ENCODE results near the gene CHRD.
"Not testable (repeated sequence)": the region's sequence is repeated elsewhere in the genome, so short reads cannot be mapped to it uniquely, and the experiment has no call there.

The CHRD gene

DNA sequence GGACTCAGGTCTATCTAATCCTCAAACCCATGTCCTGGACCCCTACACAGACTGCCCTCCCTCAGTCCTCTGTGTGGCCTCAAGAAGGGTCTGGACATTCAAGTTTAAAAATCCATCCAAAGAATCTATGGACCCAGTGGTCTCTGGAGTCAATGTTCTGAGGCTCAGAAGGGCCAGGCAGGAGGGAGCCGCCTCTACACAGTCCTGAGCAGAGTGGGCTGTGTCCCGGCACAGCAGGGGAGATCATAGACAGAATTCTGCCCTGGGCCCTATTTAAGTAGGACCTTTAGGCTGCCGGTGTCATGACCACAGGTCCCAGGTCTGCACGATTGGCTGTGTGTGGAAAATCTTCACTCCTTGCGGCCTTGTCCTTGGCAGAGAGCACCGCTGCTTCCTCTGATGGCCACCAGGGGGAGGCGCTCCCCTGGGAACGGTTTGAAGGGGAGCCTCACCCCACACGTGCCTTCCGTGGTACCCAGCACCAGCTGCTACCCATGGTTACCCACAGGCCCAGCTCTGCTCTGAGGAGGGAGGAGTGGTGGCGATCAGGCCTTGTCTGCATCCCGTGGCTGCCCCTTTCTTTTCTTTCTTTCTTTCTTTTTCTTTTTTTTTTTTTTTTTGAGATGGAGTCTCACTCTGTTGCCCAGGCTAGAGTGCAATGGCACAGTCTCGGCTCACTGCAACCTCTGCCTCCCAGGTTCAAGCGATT, 37.9 kb downstream of the CHRD start:
- DNase-seq (ENCODE audit: low spot score) = peak; percentile 73

DNA sequence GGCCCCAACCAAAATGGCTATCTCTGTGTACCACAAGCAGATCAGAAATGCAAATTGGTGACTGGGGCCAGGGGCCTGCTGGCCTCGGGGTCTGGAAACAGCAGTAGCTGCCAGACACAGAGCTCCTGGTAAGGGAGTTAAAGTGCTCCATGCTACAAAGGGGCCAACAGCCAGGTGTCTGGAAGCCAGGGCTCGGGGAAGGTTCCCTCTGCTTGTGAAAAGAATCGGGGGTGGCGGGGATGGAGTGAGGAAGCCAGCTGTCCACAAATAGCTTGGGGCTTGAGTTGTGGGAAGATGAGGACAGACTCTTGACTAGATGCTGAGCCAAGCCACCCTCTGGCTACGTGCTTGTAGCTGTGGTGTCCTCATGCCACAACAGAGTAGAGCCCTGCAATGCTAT, 39.3 kb downstream of the CHRD start:
- DNase-seq (ENCODE audit: low spot score) = no peak

DNA sequence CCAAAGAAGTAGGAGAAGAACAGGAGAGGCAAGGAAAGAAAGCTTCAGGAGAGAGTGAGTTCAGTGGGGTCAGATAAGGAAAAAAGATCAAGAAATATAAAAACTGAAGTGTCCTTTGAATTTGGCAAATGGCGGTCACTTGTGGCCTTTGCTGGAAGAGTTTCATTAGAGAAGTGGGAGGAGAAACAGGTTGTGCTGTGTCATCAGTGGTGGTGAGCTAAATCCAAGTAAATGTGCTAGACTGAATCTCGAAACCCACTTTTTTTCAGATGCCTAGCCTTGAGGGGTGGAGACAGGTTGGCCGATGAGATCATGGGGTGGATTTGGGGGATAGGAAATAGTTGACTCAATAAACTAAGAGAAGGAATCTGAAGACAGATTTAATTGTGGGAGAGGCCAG, 43.7 kb downstream of the CHRD start:
- DNase-seq (ENCODE audit: low spot score) = no peak

DNA sequence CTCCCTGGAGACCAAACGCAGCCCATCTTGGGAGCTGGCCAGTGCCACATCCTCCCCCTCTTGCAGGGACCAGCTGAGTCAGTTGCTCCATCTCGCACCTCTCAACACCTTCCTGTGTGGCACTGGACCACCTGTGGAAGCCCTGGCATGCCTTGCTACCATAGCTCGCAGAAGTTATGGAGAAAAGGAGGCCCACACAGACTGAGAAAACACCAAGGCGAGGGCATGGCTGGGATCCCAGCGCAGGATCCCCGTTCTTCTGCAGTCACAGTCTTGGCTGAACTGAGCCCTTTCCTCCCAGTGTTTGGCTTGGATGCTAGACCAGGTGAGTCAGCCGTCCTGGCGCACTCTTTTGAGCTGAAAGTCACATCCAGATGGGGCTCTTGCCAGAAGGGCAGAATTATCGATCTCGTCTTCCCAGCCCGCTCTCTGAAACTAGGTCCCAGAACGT, 46.9 kb downstream of the CHRD start:
- DNase-seq (ENCODE audit: low spot score) = no peak

DNA sequence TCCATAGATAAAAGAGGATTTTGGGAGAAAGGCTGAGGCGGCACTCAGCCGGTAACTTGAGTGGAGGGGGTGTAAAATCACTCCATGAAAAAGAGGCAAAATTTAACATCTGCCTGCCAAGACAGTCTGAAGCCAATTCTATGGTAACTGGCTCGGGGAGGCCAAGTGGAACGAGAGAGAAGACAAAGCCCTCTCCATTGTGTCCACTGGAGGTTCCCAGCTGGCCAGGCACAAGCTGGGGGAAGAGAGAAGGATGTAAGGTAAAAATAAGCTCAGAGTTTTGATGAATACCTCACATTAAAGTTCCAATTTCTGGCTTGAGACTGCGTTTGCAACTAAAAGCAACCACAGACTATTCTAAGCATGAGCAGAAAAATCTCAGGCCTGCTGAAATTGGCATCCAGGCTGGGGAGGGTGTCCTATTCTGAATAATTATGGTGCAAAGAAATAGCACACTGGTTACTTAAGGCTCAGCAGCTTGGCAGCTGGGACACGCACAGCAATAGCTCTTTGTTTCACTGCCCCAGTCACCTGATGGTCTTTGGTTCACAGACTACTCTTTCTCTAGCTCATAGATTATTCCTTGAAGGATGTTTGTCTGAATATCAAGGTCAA, 48.8 kb downstream of the CHRD start:
- no peak for DNase-seq (ENCODE audit: low spot score)

DNA sequence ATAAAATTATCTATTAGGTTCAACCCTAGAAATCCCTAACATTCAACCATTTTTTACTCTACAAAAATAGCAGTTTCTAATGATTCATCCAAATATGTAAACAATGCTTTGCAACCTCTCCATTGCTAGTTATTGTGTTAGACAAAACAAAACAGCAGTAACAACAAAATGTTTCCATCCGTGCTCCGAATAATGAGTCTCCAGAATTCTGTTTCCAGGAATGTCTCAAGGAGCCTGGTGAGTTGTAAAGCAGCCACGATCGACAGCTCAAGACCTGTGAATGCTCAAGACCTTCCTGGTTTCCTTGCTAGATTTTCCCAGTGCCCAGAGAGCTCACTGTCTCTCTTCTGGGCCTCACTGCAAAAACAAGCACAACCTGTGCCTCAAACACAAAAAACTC, 49.9 kb downstream of the CHRD start:
- no peak for DNase-seq (ENCODE audit: low spot score)

DNA sequence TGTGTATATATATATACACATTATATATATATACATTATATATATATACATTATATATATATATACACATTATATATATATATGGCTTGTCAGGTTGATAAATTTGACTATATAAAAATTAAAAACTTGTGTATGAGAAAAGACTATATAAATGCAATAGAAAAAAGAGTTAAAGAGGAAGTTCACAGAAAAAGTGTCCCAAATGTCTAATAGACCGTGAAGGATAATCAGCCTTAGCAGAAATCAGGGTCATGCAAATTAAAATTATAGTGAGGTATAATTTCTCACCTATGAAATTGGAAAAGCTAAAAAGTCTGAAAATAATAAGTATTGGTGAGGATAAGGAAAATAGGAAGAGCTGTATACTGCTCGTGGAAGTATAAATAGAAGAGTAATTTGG, 51.1 kb downstream of the CHRD start:
- no peak for DNase-seq (ENCODE audit: low spot score)

DNA sequence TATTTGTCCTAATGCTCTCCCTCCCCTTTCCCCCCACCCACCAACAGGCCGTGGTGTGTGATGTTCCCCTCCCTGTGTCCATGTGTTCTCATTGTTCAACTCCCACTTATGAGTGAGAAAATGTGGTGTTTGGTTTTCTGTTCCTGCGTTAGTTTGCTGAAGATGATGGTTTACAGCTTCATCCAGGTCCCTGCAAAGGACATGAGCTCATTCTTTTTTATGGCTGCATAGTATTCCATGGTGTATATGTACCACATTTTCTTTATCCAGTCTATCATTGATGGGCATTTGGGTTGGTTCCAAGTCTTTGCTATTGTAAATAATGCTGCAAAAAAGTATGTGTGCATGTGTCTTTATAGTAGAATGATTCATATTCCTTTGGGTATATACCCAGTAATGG, 53.3 kb downstream of the CHRD start:
- not testable (repeated sequence) for DNase-seq (ENCODE audit: low spot score)

DNA sequence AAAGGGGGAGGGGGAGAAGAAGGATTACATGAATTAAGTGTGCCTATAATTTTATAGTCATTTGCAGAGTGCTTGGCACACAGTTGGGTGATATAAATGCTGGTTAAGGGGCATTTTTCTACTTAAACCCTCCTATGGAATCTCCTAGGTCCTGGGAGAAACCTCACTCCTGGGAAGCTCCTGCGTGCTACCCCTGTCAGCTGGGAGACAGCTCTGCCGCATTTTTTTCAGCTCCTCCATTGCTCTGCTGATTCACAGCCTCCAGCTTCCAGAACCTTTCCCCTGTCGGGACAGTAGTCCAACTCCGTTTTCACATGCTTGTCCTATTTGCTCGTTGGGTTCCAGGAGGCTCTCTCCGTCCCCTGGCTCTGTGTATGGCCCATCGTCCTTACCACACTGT, 59.2 kb downstream of the CHRD start:
- no peak for DNase-seq (ENCODE audit: low spot score)

Measured in LoVo (cell line).